ENCODE data around the gene RALGDS. TPM values are rescaled to one million over a fixed set of nuclear protein-coding genes. Genes with fewer than 3 reads are reported as not detected.

RALGDS gene
- total and polyA plus RNA-seq, 9 of the 15 experiments (the other 6 are each of a cell fraction or from before 2014, with no cell fraction given): 0.75 to 43.3 (median 27.1) TPM

DNA sequence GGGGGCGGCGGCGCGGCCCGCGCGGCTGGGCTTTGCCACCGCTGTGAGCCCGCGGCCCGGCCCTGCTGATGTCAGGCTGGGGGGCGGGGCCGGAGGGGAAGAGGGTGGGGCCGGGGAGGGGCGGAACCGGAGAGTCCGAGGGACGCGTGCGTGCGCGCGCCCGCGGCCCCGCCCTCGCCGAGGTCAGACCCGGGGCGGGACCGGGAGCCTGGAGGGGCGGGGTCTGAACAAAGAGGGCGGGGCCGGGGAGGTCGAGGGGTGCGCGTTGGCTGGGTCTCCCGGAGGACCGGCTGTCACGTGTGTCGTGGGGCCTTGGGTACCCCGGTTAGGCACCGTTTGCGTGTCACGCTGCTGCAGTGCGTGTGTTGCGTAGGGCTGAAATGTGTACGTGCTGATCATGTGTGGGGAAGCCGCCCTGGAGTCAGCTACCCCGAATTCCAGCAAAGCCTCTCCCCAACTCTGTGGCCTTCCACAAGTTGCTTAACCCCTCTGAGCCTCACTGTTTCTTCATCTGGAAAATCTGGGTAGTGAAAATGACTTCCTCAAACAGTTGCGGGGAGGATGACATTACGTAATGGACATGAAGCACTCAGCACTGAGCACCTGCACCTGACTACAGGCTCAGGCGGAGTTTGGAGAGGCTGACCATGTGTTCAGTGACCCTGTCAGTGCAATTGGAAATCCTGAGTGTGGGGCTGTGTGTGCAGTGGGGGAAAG lies at the start of gene RALGDS (continued):
- TF ChIP-seq, protein P1, sequence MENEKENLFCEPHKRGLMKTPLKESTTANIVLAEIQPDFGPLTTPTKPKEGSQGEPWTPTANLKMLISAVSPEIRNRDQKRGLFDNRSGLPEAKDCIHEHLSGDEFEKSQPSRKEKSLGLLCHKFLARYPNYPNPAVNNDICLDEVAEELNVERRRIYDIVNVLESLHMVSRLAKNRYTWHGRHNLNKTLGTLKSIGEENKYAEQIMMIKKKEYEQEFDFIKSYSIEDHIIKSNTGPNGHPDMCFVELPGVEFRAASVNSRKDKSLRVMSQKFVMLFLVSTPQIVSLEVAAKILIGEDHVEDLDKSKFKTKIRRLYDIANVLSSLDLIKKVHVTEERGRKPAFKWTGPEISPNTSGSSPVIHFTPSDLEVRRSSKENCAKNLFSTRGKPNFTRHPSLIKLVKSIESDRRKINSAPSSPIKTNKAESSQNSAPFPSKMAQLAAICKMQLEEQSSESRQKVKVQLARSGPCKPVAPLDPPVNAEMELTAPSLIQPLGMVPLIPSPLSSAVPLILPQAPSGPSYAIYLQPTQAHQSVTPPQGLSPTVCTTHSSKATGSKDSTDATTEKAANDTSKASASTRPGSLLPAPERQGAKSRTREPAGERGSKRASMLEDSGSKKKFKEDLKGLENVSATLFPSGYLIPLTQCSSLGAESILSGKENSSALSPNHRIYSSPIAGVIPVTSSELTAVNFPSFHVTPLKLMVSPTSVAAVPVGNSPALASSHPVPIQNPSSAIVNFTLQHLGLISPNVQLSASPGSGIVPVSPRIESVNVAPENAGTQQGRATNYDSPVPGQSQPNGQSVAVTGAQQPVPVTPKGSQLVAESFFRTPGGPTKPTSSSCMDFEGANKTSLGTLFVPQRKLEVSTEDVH (IDR thresholded peaks at IDR 0.05; ENCODE audit: low read depth, partially characterized antibody): no peak
- TF ChIP-seq TCF7 (IDR thresholded peaks at IDR 0.05; ENCODE audit: borderline replicate concordance): no peak
- TF ChIP-seq, protein P2, sequence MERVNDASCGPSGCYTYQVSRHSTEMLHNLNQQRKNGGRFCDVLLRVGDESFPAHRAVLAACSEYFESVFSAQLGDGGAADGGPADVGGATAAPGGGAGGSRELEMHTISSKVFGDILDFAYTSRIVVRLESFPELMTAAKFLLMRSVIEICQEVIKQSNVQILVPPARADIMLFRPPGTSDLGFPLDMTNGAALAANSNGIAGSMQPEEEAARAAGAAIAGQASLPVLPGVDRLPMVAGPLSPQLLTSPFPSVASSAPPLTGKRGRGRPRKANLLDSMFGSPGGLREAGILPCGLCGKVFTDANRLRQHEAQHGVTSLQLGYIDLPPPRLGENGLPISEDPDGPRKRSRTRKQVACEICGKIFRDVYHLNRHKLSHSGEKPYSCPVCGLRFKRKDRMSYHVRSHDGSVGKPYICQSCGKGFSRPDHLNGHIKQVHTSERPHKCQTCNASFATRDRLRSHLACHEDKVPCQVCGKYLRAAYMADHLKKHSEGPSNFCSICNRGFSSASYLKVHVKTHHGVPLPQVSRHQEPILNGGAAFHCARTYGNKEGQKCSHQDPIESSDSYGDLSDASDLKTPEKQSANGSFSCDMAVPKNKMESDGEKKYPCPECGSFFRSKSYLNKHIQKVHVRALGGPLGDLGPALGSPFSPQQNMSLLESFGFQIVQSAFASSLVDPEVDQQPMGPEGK (CRISPR knock-in tag; IDR thresholded peaks at IDR 0.05; ENCODE audit: borderline replicate concordance): no peak
- no peak for TF ChIP-seq HOXB6 (CRISPR knock-in tag; IDR thresholded peaks at IDR 0.05; ENCODE audit: borderline replicate concordance)
- no peak for TF ChIP-seq GTF2F1 (IDR thresholded peaks at IDR 0.05; ENCODE audit: low read depth, low read length)
- TF ChIP-seq, protein P3, sequence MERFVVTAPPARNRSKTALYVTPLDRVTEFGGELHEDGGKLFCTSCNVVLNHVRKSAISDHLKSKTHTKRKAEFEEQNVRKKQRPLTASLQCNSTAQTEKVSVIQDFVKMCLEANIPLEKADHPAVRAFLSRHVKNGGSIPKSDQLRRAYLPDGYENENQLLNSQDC (CRISPR knock-in tag; IDR thresholded peaks at IDR 0.05): no peak
- TF ChIP-seq, protein P4, sequence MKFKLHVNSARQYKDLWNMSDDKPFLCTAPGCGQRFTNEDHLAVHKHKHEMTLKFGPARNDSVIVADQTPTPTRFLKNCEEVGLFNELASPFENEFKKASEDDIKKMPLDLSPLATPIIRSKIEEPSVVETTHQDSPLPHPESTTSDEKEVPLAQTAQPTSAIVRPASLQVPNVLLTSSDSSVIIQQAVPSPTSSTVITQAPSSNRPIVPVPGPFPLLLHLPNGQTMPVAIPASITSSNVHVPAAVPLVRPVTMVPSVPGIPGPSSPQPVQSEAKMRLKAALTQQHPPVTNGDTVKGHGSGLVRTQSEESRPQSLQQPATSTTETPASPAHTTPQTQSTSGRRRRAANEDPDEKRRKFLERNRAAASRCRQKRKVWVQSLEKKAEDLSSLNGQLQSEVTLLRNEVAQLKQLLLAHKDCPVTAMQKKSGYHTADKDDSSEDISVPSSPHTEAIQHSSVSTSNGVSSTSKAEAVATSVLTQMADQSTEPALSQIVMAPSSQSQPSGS (CRISPR knock-in tag; IDR thresholded peaks at IDR 0.05): no peak
- no peak for TF ChIP-seq BDP1 (IDR thresholded peaks at IDR 0.05; ENCODE audit: insufficient read depth, insufficient read length)
- TF ChIP-seq, protein P5, sequence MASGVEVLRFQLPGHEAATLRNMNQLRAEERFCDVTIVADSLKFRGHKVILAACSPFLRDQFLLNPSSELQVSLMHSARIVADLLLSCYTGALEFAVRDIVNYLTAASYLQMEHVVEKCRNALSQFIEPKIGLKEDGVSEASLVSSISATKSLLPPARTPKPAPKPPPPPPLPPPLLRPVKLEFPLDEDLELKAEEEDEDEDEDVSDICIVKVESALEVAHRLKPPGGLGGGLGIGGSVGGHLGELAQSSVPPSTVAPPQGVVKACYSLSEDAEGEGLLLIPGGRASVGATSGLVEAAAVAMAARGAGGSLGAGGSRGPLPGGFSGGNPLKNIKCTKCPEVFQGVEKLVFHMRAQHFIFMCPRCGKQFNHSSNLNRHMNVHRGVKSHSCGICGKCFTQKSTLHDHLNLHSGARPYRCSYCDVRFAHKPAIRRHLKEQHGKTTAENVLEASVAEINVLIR (CRISPR knock-in tag; IDR thresholded peaks at IDR 0.05): no peak
- no peak for TF ChIP-seq NR2C2 (CRISPR knock-in tag; IDR thresholded peaks at IDR 0.05)
- TF ChIP-seq NR2C2 (tag; IDR thresholded peaks at IDR 0.05): peak; percentile 29; the same call in 1 of the 2 replicates
- no peak for TF ChIP-seq HIVEP1 (CRISPR knock-in tag; IDR thresholded peaks at IDR 0.05)
- TF ChIP-seq, protein P6, sequence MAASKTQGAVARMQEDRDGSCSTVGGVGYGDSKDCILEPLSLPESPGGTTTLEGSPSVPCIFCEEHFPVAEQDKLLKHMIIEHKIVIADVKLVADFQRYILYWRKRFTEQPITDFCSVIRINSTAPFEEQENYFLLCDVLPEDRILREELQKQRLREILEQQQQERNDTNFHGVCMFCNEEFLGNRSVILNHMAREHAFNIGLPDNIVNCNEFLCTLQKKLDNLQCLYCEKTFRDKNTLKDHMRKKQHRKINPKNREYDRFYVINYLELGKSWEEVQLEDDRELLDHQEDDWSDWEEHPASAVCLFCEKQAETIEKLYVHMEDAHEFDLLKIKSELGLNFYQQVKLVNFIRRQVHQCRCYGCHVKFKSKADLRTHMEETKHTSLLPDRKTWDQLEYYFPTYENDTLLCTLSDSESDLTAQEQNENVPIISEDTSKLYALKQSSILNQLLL (CRISPR knock-in tag; IDR thresholded peaks at IDR 0.05; ENCODE audit: borderline replicate concordance): no peak
- no peak for TF ChIP-seq EZH2 (IDR thresholded peaks at IDR 0.05; ENCODE audit: borderline replicate concordance, low read depth, low read length)
- no peak for TF ChIP-seq TAL1 (IDR thresholded peaks at IDR 0.05)
- TF ChIP-seq, protein P7, sequence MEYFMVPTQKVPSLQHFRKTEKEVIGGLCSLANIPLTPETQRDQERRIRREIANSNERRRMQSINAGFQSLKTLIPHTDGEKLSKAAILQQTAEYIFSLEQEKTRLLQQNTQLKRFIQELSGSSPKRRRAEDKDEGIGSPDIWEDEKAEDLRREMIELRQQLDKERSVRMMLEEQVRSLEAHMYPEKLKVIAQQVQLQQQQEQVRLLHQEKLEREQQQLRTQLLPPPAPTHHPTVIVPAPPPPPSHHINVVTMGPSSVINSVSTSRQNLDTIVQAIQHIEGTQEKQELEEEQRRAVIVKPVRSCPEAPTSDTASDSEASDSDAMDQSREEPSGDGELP (CRISPR knock-in tag; IDR thresholded peaks at IDR 0.05; ENCODE audit: borderline replicate concordance): 0 out of 2 replicates have a peak, but pooled peaks have one; percentile 42
- no peak for TF ChIP-seq KAT7 (CRISPR knock-in tag; IDR thresholded peaks at IDR 0.05; ENCODE audit: borderline replicate concordance)
